HEK293 (cell line): ENCODE measurements around the gene LAMA1.

Source experiments
- CTCF ChIA-PET: fragments of 350-600 bp; formaldehyde crosslinking; extraction: SDS; loops from one replicate; lab custom pipeline; 2021; ENCODE audit warnings: antibody characterized with exemption; lab: Yijun Ruan, JAX
- POLR2A ChIA-PET: fragments of 300-600 bp; formaldehyde crosslinking; extraction: SDS; loops from one replicate; lab custom pipeline; 2020; ENCODE audit warnings: antibody characterized with exemption, inconsistent platforms; lab: Yijun Ruan, JAX
- H3K27ac ChIP-seq: fragments of 200-500 bp; sonication (Bioruptor generic); 2 replicates; pipeline ENCODE4 v1.5.1; 2014; ENCODE audit warnings: low read depth, low read length, control low read depth, inconsistent platforms; ENCODE audit errors: extremely low read depth
- H3K36me3 ChIP-seq, 2 experiments: fragments of 200-500 bp in 1 of 2; sonication (Bioruptor generic) in 1 of 2; 1 replicate in 1 of 2; 2 replicates in 1 of 2; pipeline ENCODE4 v1.5.1; 2014 to 2017; ENCODE audit warnings: inconsistent platforms in 2 of 2, low read length in 2 of 2; ENCODE audit not compliant: control insufficient read depth in 2 of 2, insufficient read depth in 1 of 2
- H3K4me1 ChIP-seq: fragments of 200-500 bp; sonication (Bioruptor generic); 2 replicates; pipeline ENCODE4 v1.5.1; 2014; ENCODE audit warnings: mild to moderate bottlenecking, low read length, inconsistent platforms; ENCODE audit not compliant: control insufficient read depth, insufficient read depth
- H3K4me3 ChIP-seq: 2 replicates; pipeline ENCODE4 v1.5.1; 2011; ENCODE audit warnings: low read depth, mild to moderate bottlenecking, control low read depth, low read length, moderate library complexity
- H3K9me3 ChIP-seq: fragments of 200-500 bp; sonication (Bioruptor generic); 2 replicates; pipeline ENCODE4 v1.5.1; 2014; ENCODE audit warnings: low read depth, low read length, inconsistent platforms; ENCODE audit not compliant: control insufficient read depth, insufficient read depth
- FEZF1 ChIP-seq: fragments of 450-650 bp; formaldehyde crosslinking; IDR thresholded peaks from 2 replicates; pipeline ENCODE4 v1.5.1; 2016; ENCODE audit warnings: missing biosample characterization, missing genetic modification characterization
- HIC1 ChIP-seq: fragments of 450-650 bp; formaldehyde crosslinking; IDR thresholded peaks from 2 replicates; pipeline ENCODE4 v1.5.1; 2016; ENCODE audit warnings: missing biosample characterization, missing genetic modification characterization
- PRDM1 ChIP-seq: fragments of 450-650 bp; formaldehyde crosslinking; IDR thresholded peaks from 2 replicates; pipeline ENCODE4; 2016; ENCODE audit warnings: missing biosample characterization, missing genetic modification characterization
- PRDM10 ChIP-seq: fragments of 450-650 bp; formaldehyde crosslinking; IDR thresholded peaks from 2 replicates; pipeline ENCODE4 v1.5.1; 2016; ENCODE audit warnings: missing biosample characterization, missing genetic modification characterization
- SCRT1 ChIP-seq: fragments of 450-650 bp; formaldehyde crosslinking; IDR thresholded peaks from 2 replicates; pipeline ENCODE4 v1.5.1; 2016; ENCODE audit warnings: missing biosample characterization, missing genetic modification characterization, borderline replicate concordance
- TSHZ1 ChIP-seq: fragments of 450-650 bp; formaldehyde crosslinking; IDR thresholded peaks from 2 replicates; pipeline ENCODE4 v1.5.1; 2016; ENCODE audit warnings: missing biosample characterization, missing genetic modification characterization, borderline replicate concordance
- ZBTB48 ChIP-seq: fragments of 450-650 bp; formaldehyde crosslinking; IDR thresholded peaks from 2 replicates; pipeline ENCODE4 v1.5.1; 2016; ENCODE audit warnings: missing biosample characterization, missing genetic modification characterization
- ZNF10 ChIP-seq: fragments of 450-650 bp; formaldehyde crosslinking; IDR thresholded peaks from 2 replicates; pipeline ENCODE4 v1.5.1; 2017; ENCODE audit warnings: missing biosample characterization, missing genetic modification characterization
- ZNF146 ChIP-seq: fragments of 450-650 bp; formaldehyde crosslinking; IDR thresholded peaks from 2 replicates; pipeline ENCODE4 v1.5.1; 2016; ENCODE audit warnings: missing biosample characterization, missing genetic modification characterization
- ZNF26 ChIP-seq: fragments of 450-650 bp; formaldehyde crosslinking; IDR thresholded peaks from 2 replicates; pipeline ENCODE4 v1.5.1; 2016; ENCODE audit warnings: missing biosample characterization, missing genetic modification characterization
- ZNF366 ChIP-seq: fragments of 450-650 bp; formaldehyde crosslinking; conservative IDR thresholded peaks from 2 replicates; pipeline ENCODE4 v1.5.1; 2016; ENCODE audit warnings: missing biosample characterization, missing genetic modification characterization
- ZNF529 ChIP-seq: fragments of 450-650 bp; formaldehyde crosslinking; IDR thresholded peaks from 2 replicates; pipeline ENCODE4 v1.5.1; 2017; ENCODE audit warnings: missing genetic modification characterization, missing biosample characterization; ENCODE audit not compliant: insufficient replicate concordance
- ZNF629 ChIP-seq: fragments of 450-650 bp; formaldehyde crosslinking; IDR thresholded peaks from 2 replicates; pipeline ENCODE4 v1.5.1; 2017; ENCODE audit warnings: missing biosample characterization, missing genetic modification characterization
- ZNF830 ChIP-seq: fragments of 450-650 bp; IDR thresholded peaks from 2 replicates; pipeline ENCODE4 v1.5.0; 2018; ENCODE audit warnings: missing biosample characterization, missing genetic modification characterization, low read depth, mild to moderate bottlenecking, moderate library complexity

The LAMA1 gene

DNA sequence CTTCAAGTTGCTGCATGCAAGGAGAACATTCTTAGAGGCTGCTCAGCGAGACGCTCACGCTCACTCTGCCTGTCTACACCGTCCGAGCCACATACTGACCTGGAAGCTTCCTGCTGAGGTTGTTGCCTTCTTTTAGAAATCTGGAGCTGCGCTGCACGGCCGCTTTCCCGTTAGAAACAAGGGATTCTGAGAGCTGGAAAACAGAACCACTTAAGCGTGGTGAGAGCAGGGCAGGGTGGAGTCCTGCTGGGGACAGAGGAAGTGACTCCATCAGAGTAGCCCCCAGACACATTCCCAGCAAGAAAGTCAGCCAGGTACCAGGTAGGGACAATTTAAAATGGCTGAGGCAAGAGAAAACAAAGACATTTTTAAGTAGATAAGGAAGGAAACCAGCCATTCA, 135.2 kb downstream of the LAMA1 start:
- Histone ChIP-seq H3K4me3 (no peak overlapping the region), H3K27ac (no peak overlapping the region), H3K4me1 (no peaks in the 10 kb centered on the region), H3K9me3 (no peaks in the 10 kb centered on the region), H3K36me3 (peaks cover 0 to 10% of the 10 kb centered on the region in 2 experiments; a peak in 2 of 3 replicates)
- CTCF ChIA-PET = interaction anchor here (0.6 kb wide), 1 partner anchor 57 kb away, joined by 3 read pairs; no protein-coding TSS in a partner anchor
- POLR2A ChIA-PET = no interaction called here
- no peak for TF ChIP-seq ZBTB48 (tag by site-specific recombination)
- TF ChIP-seq ZNF366 = no peak
- TF ChIP-seq TSHZ1 (tag by site-specific recombination) = no peak
- no peak for TF ChIP-seq ZNF529
- TF ChIP-seq PRDM1 (tag by site-specific recombination) = no peak
- TF ChIP-seq, all 188 proteins: peak for 0

GRCh38 chr18:6980363-6980762, 137.2 kb downstream of the LAMA1 start:
- Histone ChIP-seq H3K4me1 (no peaks in the 10 kb centered on the region), H3K9me3 (no peaks in the 10 kb centered on the region), H3K27ac (no peak overlapping the region), H3K36me3 (peaks cover 0 to 9% of the 10 kb centered on the region in 2 experiments; a peak in 1 of 3 replicates), H3K4me3 (no peak overlapping the region)
- ChIA-PET POLR2A (no interaction called here), CTCF (interaction anchor here (0.6 to 1.3 kb wide), 4 partner anchors 20 to 95 kb away, joined by 3 to 6 read pairs (median 3); no protein-coding TSS in a partner anchor)
- TF ChIP-seq HIC1 (tag by site-specific recombination) (no peak), ZNF146 (tag by site-specific recombination) (no peak), ZNF830 (tag by site-specific recombination) (no peak), SCRT1 (tag by site-specific recombination) (no peak), ZNF26 (tag by site-specific recombination) (no peak), PRDM10 (tag by site-specific recombination) (no peak), ZNF629 (no peak), ZNF10 (no peak), FEZF1 (tag by site-specific recombination) (no peak)
